A549 (cell line): ENCODE data around the gene DENR. TPM values are rescaled to one million over a fixed set of nuclear protein-coding genes. Genes with fewer than 3 reads are reported as not detected.
A peak's percentile ranks its signal among the peaks of the same experiment; 100 is the strongest.

Experiments
- ATAC-seq, 2 experiments: fragments of 200-7000 bp in 1 of 2; fragments of >200 bp in 1 of 2; cut with Nextera tagmentation in 1 of 2; cut with Tn5 transposase in 1 of 2; 3 replicates each; pipeline versions ENCODE4 v1.8.0 to v1.9.1; 2018 to 2020; ENCODE audit warnings: mild to moderate bottlenecking in 1 of 2, moderate library complexity in 1 of 2
- CTCF ChIA-PET: fragments of 300-600 bp; sonication (Branson Sonifier 250); formaldehyde crosslinking; extraction: SDS; loops from one replicate; lab custom pipeline; 2021; ENCODE audit warnings: antibody characterized with exemption, inconsistent platforms; lab: Yijun Ruan, JAX
- POLR2A ChIA-PET: fragments of 350-600 bp; formaldehyde crosslinking; extraction: SDS; loops from one replicate; lab custom pipeline; 2021; ENCODE audit warnings: antibody characterized with exemption, inconsistent platforms; lab: Yijun Ruan, JAX
- DNase-seq, 2 experiments: peaks; one replicate each; pipeline versions ENCODE4 v3.0.0 to v3.0.0-alpha.2; 2011 to 2016; ENCODE audit warnings: low read depth in 1 of 2, low spot score in 1 of 2
- FAIRE-seq: peaks from 2 replicates; lab custom pipeline; 2011; peaks lifted over from hg19 to GRCh38; lab: Jason Lieb, UNC
- H3K27ac ChIP-seq, 2 experiments: fragments of >200 bp; sonication (Bioruptor Twin); formaldehyde crosslinking; 3 replicates each; pipeline ENCODE4 v1.5.1; 2016 to 2017
- H3K4me1 ChIP-seq: fragments of >200 bp; sonication (Bioruptor Twin); formaldehyde crosslinking; 3 replicates; pipeline ENCODE4 v1.6.1; 2016
- H3K4me2 ChIP-seq: fragments of >200 bp; sonication (Bioruptor Twin); formaldehyde crosslinking; 3 replicates; pipeline ENCODE4 v1.6.1; 2016
- H3K4me3 ChIP-seq: fragments of >200 bp; sonication (Bioruptor Twin); formaldehyde crosslinking; 3 replicates; pipeline ENCODE4 v1.5.1; 2016
- H3K9me3 ChIP-seq: fragments of >200 bp; sonication (Bioruptor Twin); formaldehyde crosslinking; 3 replicates; pipeline ENCODE4 v1.6.1; 2016
- BHLHE40 ChIP-seq: IDR thresholded peaks from 2 replicates; pipeline ENCODE4 v1.6.1; 2012; ENCODE audit warnings: low read depth, low read length, inconsistent platforms
- CBX8 ChIP-seq: fragments of 200-600 bp; sonication (generic); IDR thresholded peaks from 2 replicates; pipeline ENCODE4 v1.6.1; 2016
- CHD2 ChIP-seq: fragments of 150-350 bp; IDR thresholded peaks from 2 replicates; pipeline ENCODE4 v1.6.1; 2014; ENCODE audit warnings: low read length; ENCODE audit not compliant: partially characterized antibody
- FOSL2 ChIP-seq, 2 experiments: fragments of 450-650 bp in 1 of 2; fragments of >200 bp in 1 of 2; sonication (Bioruptor Twin) in 1 of 2; formaldehyde crosslinking; IDR thresholded peaks; 2 replicates each; pipeline versions ENCODE4 v1.5.0 to v1.6.1; 2016 to 2020; ENCODE audit warnings: mild to moderate bottlenecking in 1 of 2, moderate library complexity in 1 of 2
- GATA3 ChIP-seq: IDR thresholded peaks from 2 replicates; pipeline ENCODE4 v1.6.1; 2012; ENCODE audit warnings: borderline replicate concordance
- HDAC2 ChIP-seq: fragments of 200-600 bp; sonication (generic); IDR thresholded peaks from 2 replicates; pipeline ENCODE4 v1.6.1; 2016
- HEYL ChIP-seq: fragments of 250-450 bp; sonication (Bioruptor Pico); IDR thresholded peaks from 2 replicates; pipeline ENCODE4 v1.8.0; 2021; ENCODE audit warnings: mild to moderate bottlenecking, moderate library complexity
- KDM1A ChIP-seq: fragments of 200-600 bp; sonication (generic); IDR thresholded peaks from 2 replicates; pipeline ENCODE4 v1.6.1; 2016; ENCODE audit warnings: low read depth, mild to moderate bottlenecking
- PHF8 ChIP-seq: fragments of 200-600 bp; sonication (generic); IDR thresholded peaks from 2 replicates; pipeline ENCODE4 v1.6.1; 2016; ENCODE audit warnings: low read depth, mild to moderate bottlenecking, antibody characterized with exemption, moderate library complexity, borderline replicate concordance
- SREBF2 ChIP-seq: fragments of 450-650 bp; IDR thresholded peaks from 2 replicates; pipeline ENCODE4 v1.6.1; 2014; ENCODE audit warnings: mild to moderate bottlenecking, moderate library complexity
- ZSCAN20 ChIP-seq: fragments of 250-450 bp; sonication (Bioruptor Pico); IDR thresholded peaks from 2 replicates; pipeline ENCODE4 v1.8.0; 2022; ENCODE audit warnings: mild to moderate bottlenecking, moderate library complexity
- WGBS: methylation state at CpG from one replicate; pipeline ENCODE4 v1.1.6; 2017; ENCODE audit errors: missing lambda C conversion rate; 5-methylcytosine and 5-hydroxymethylcytosine counted together
- polyA plus RNA-seq, 4 experiments: library from polyadenylated mRNA; depleted of rRNA in 3 of 4; stranded (reverse); fragments of >200 nt; fragmentation: RNase III in 1 of 4; extraction: RNeasy Plus Mini Kit Qiagen cat#74134 plus additional on column Dnase treatment in 1 of 4; gene quantifications; 2 replicates in 3 of 4; 3 replicates in 1 of 4; pipeline ENCODE4 v1.2.3, GENCODE V29; 2011 to 2017
- TF ChIP-seq, protein P1 (sequence below): IDR thresholded peaks from 2 replicates; pipeline ENCODE4 v1.6.1; 2012

DENR gene
- polyA plus RNA-seq, 2 of the 4 experiments (the other 2 are of a cell fraction): 76.0 to 98.2 TPM

- 21% methylated on average over 5 of the region's 5 CpGs for WGBS
- peak overlapping the region; percentile 42 for H3K4me2 ChIP-seq
- DNase-seq: peak in 1 of 2 experiments; percentile 24
- no peak overlapping the region for H3K4me3 ChIP-seq
- H3K9me3 ChIP-seq: no peaks in the 10 kb centered on the region
- peak overlapping the region in 1 of 2 experiments; percentile 25; a peak in 2 of 6 replicates for H3K27ac ChIP-seq
- peak in 1 of 2 experiments; percentile 19; a peak in 1 of 6 replicates for ATAC-seq
- TF ChIP-seq HDAC2 (no peak), CHD2 (no peak), FOSL2 (IDR thresholded peaks at IDR 0.05) (no peak), FOSL2 (CRISPR knock-in tag; IDR thresholded peaks at IDR 0.05) (0 out of 2 replicates have a peak, but pooled peaks have one; percentile 13), HEYL (CRISPR knock-in tag) (no peak), GATA3 (peak; percentile 53; the same call in 1 of the 2 replicates)
- no peak for FAIRE-seq
- ChIA-PET POLR2A (interaction anchor here (0.7 kb wide), 1 partner anchor 12 kb away, joined by 3 read pairs; no protein-coding TSS in a partner anchor), CTCF (interaction anchor here (0.6 to 2.1 kb wide), 6 partner anchors 26 to 446 kb away, joined by 3 to 9 read pairs (median 4); partner anchors contain the start of gene DENR)
- peaks cover 10% of the 10 kb centered on the region for H3K4me1 ChIP-seq
These were observed 26.5 kb upstream of the DENR start for GRCh38 chr12:122726080-122726558.

GRCh38 chr12:122729583-122730214 is 22.9 kb upstream of the DENR start:
- no peak for FAIRE-seq
- H3K27ac ChIP-seq: no peak overlapping the region; a peak in 1 of 6 replicates
- WGBS: 88% methylated on average over 27 of the region's 27 CpGs
- TF ChIP-seq ZSCAN20 (CRISPR knock-in tag) (no peak), SREBF2 (no peak), PHF8 (no peak), KDM1A (no peak), CBX8 (no peak)
- TF ChIP-seq, protein P1, sequence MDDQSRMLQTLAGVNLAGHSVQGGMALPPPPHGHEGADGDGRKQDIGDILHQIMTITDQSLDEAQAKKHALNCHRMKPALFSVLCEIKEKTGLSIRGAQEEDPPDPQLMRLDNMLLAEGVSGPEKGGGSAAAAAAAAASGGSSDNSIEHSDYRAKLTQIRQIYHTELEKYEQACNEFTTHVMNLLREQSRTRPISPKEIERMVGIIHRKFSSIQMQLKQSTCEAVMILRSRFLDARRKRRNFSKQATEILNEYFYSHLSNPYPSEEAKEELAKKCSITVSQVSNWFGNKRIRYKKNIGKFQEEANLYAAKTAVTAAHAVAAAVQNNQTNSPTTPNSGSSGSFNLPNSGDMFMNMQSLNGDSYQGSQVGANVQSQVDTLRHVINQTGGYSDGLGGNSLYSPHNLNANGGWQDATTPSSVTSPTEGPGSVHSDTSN: no peak
- TF ChIP-seq, all 56 proteins: peak for 0
- H3K4me3 ChIP-seq: no peak overlapping the region
- no peak overlapping the region for H3K4me2 ChIP-seq
- DNase-seq: no peak
- peaks cover 10% of the 10 kb centered on the region for H3K4me1 ChIP-seq
- ChIA-PET CTCF (interaction anchor here (6.1 kb wide), 1 partner anchor 91 kb away, joined by 28 read pairs; no protein-coding TSS in a partner anchor), POLR2A (interaction anchor here (0.8 kb wide), 1 partner anchor 50 kb away, joined by 3 read pairs; no protein-coding TSS in a partner anchor)
- no peak for ATAC-seq
- H3K9me3 ChIP-seq: no peaks in the 10 kb centered on the region

- ATAC-seq (peak; percentile 64 to 74), DNase-seq (no peak), FAIRE-seq (no peak)
- ChIA-PET POLR2A (interaction anchor here (0.8 to 1.0 kb wide), 2 partner anchors 18 to 51 kb away, joined by 3 to 4 read pairs; no protein-coding TSS in a partner anchor), CTCF (interaction anchor here (0.5 to 6.1 kb wide), 4 partner anchors 17 to 394 kb away, joined by 3 to 28 read pairs (median 4); no protein-coding TSS in a partner anchor)
- H3K9me3 ChIP-seq: no peaks in the 10 kb centered on the region
- peaks cover 10% of the 10 kb centered on the region for H3K4me1 ChIP-seq
- H3K4me3 ChIP-seq: 0 out of 3 replicates have a peak within 1 kb of the TSS, but pooled peaks have one; percentile 4
- peak within 1 kb of the TSS; percentile 9 to 68; a peak in 4 of 6 replicates for H3K27ac ChIP-seq
- WGBS: 63% methylated on average over 32 of the region's 32 CpGs
- peak within 1 kb of the TSS; percentile 59 for H3K4me2 ChIP-seq
- no peak for TF ChIP-seq BHLHE40
These were observed 22.2 kb upstream of the DENR start, which contains the start of gene HCAR1 for GRCh38 chr12:122730215-122731014. TSS of gene HCAR1 (minus strand) at chr12:122730844. CDS start at chr12:122730339, 505 bp downstream.

DNA sequence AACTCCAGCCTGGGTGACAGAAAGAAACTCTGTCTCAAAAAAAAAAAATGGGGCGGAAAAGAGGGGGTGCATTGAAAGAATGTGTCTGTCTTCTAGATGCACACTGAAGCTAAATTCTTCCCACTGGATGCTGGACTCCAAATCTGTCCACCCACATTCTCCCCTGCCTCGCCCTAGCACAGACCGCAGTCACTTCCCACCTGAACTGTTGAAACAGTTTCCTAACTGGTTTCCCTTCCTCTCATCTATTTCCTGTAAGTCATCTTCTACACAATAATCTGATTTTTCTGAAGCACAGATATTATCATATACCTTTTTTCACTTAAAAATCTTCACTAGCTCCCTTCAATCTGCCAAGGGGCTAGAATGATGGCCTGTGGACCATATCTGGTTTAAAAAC is 20.5 kb upstream of the DENR start:
- Histone ChIP-seq H3K9me3 (no peaks in the 10 kb centered on the region), H3K4me3 (no peak overlapping the region), H3K4me2 (no peak overlapping the region), H3K27ac (no peak overlapping the region), H3K4me1 (no peaks in the 10 kb centered on the region)
- DNase-seq (no peak), FAIRE-seq (no peak), ATAC-seq (no peak)
- CTCF ChIA-PET: interaction anchor here (6.1 kb wide), 1 partner anchor 94 kb away, joined by 28 read pairs; no protein-coding TSS in a partner anchor
- TF ChIP-seq HEYL (CRISPR knock-in tag): no peak
- 90% methylated on average over 3 of the region's 3 CpGs for WGBS
- POLR2A ChIA-PET: no interaction called here
